ENCODE data around the gene ERICH2.

GRCh38 chr2:170843656-170844055 is 73.5 kb downstream of the ERICH2 start:
- TF ChIP-seq, protein P1, sequence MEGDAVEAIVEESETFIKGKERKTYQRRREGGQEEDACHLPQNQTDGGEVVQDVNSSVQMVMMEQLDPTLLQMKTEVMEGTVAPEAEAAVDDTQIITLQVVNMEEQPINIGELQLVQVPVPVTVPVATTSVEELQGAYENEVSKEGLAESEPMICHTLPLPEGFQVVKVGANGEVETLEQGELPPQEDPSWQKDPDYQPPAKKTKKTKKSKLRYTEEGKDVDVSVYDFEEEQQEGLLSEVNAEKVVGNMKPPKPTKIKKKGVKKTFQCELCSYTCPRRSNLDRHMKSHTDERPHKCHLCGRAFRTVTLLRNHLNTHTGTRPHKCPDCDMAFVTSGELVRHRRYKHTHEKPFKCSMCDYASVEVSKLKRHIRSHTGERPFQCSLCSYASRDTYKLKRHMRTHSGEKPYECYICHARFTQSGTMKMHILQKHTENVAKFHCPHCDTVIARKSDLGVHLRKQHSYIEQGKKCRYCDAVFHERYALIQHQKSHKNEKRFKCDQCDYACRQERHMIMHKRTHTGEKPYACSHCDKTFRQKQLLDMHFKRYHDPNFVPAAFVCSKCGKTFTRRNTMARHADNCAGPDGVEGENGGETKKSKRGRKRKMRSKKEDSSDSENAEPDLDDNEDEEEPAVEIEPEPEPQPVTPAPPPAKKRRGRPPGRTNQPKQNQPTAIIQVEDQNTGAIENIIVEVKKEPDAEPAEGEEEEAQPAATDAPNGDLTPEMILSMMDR (conservative IDR thresholded peaks at IDR 0.05; ENCODE audit: low read depth in 2 of 2) = no peak
- no peak for TF ChIP-seq EZH2 (IDR thresholded peaks at IDR 0.05; ENCODE audit: low read depth, unreplicated experiment)
- TF ChIP-seq, protein P2, sequence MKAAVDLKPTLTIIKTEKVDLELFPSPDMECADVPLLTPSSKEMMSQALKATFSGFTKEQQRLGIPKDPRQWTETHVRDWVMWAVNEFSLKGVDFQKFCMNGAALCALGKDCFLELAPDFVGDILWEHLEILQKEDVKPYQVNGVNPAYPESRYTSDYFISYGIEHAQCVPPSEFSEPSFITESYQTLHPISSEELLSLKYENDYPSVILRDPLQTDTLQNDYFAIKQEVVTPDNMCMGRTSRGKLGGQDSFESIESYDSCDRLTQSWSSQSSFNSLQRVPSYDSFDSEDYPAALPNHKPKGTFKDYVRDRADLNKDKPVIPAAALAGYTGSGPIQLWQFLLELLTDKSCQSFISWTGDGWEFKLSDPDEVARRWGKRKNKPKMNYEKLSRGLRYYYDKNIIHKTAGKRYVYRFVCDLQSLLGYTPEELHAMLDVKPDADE (IDR thresholded peaks at IDR 0.05) = no peak
